SK-N-SH treated with all-trans-retinoic acid at 6 μM for 48 hours (cell line): ENCODE results near the gene RGMB.
A peak's percentile ranks its signal among the peaks of the same experiment; 100 is the strongest.

Experiments used
- ATAC-seq: fragments of 200-7000 bp; cut with Tn5 transposase; 3 replicates; pipeline ENCODE4 v1.9.1; 2020; ENCODE audit warnings: mild to moderate bottlenecking, moderate library complexity
- ARNTL ChIP-seq: fragments of 450-650 bp; formaldehyde crosslinking; IDR thresholded peaks from 2 replicates; pipeline ENCODE4 v1.5.0; 2020; ENCODE audit warnings: low read depth, mild to moderate bottlenecking, moderate library complexity, borderline replicate concordance
- BACH2 ChIP-seq: fragments of 250-450 bp; sonication (Bioruptor Pico); IDR thresholded peaks from 2 replicates; pipeline ENCODE4 v1.9.0; 2021; ENCODE audit warnings: mild to moderate bottlenecking, borderline replicate concordance
- CSDC2 ChIP-seq: fragments of 250-450 bp; sonication (Bioruptor Pico); IDR thresholded peaks from 2 replicates; pipeline ENCODE4 v1.5.0; 2020; ENCODE audit warnings: mild to moderate bottlenecking, moderate library complexity
- CSRNP3 ChIP-seq: fragments of 250-450 bp; sonication (Bioruptor Pico); IDR thresholded peaks from 2 replicates; pipeline ENCODE4 v1.5.1; 2021; ENCODE audit warnings: mild to moderate bottlenecking, moderate library complexity
- ESRRG ChIP-seq: fragments of 250-450 bp; sonication (Bioruptor Pico); IDR thresholded peaks from 2 replicates; pipeline ENCODE4 v1.6.1; 2021; ENCODE audit warnings: mild to moderate bottlenecking
- ISL1 ChIP-seq: fragments of 250-450 bp; sonication (Bioruptor Pico); IDR thresholded peaks from 2 replicates; pipeline ENCODE4 v2.1.2; 2022; ENCODE audit warnings: mild to moderate bottlenecking, moderate library complexity
- OSR1 ChIP-seq: fragments of 250-450 bp; sonication (Bioruptor Pico); IDR thresholded peaks from 2 replicates; pipeline ENCODE4 v1.8.0; 2022; ENCODE audit warnings: moderate library complexity, mild to moderate bottlenecking, inconsistent platforms
- PATZ1 ChIP-seq: fragments of 250-450 bp; sonication (Bioruptor Pico); IDR thresholded peaks from 2 replicates; pipeline ENCODE4 v1.8.0; 2020; ENCODE audit warnings: mild to moderate bottlenecking, moderate library complexity, borderline replicate concordance
- POU6F1 ChIP-seq: fragments of 250-450 bp; sonication (Bioruptor Pico); IDR thresholded peaks from 2 replicates; pipeline ENCODE4 v1.8.0; 2021; ENCODE audit warnings: low read depth, mild to moderate bottlenecking, moderate library complexity, borderline replicate concordance
- PPARA ChIP-seq: fragments of 250-450 bp; sonication (Bioruptor Pico); IDR thresholded peaks from 2 replicates; pipeline ENCODE4 v1.5.0; 2020; ENCODE audit warnings: mild to moderate bottlenecking, borderline replicate concordance
- RARB ChIP-seq: fragments of 250-450 bp; sonication (Bioruptor Pico); IDR thresholded peaks from 2 replicates; pipeline ENCODE4 v1.8.0; 2021; ENCODE audit warnings: mild to moderate bottlenecking, moderate library complexity
- TCF4 ChIP-seq: fragments of 250-450 bp; sonication (Bioruptor Pico); IDR thresholded peaks from 2 replicates; pipeline ENCODE4 v1.8.0; 2021; ENCODE audit warnings: mild to moderate bottlenecking, moderate library complexity, borderline replicate concordance
- TOX ChIP-seq: fragments of 250-450 bp; sonication (Bioruptor Pico); IDR thresholded peaks from 2 replicates; pipeline ENCODE4 v1.8.0; 2021; ENCODE audit warnings: mild to moderate bottlenecking, moderate library complexity, borderline replicate concordance
- ZC3H10 ChIP-seq: fragments of 250-450 bp; sonication (Bioruptor Pico); IDR thresholded peaks from 2 replicates; pipeline ENCODE4 v1.5.1; 2021; ENCODE audit warnings: mild to moderate bottlenecking, moderate library complexity
- ZFP3 ChIP-seq: fragments of 250-450 bp; sonication (Bioruptor Pico); IDR thresholded peaks from 2 replicates; pipeline ENCODE4 v1.5.0; 2020; ENCODE audit warnings: mild to moderate bottlenecking, moderate library complexity
- ZFP30 ChIP-seq: fragments of 450-650 bp; formaldehyde crosslinking; IDR thresholded peaks from 2 replicates; pipeline ENCODE4 v1.5.0; 2022; ENCODE audit warnings: mild to moderate bottlenecking, moderate library complexity
- ZNF565 ChIP-seq: fragments of 450-650 bp; formaldehyde crosslinking; conservative IDR thresholded peaks from 2 replicates; pipeline ENCODE4 v1.5.0; 2020; ENCODE audit warnings: low read depth, mild to moderate bottlenecking, moderate library complexity
- ZNF70 ChIP-seq: fragments of 450-650 bp; formaldehyde crosslinking; IDR thresholded peaks from 2 replicates; pipeline ENCODE4 v1.5.0; 2020; ENCODE audit warnings: mild to moderate bottlenecking, moderate library complexity
- ZNF8 ChIP-seq: fragments of 450-650 bp; formaldehyde crosslinking; IDR thresholded peaks from 2 replicates; pipeline ENCODE4 v1.5.0; 2020; ENCODE audit warnings: mild to moderate bottlenecking, moderate library complexity
- TF ChIP-seq, protein P1 (sequence below): fragments of 250-450 bp; sonication (Bioruptor Pico); IDR thresholded peaks from 2 replicates; pipeline ENCODE4 v1.5.0; 2020; ENCODE audit warnings: mild to moderate bottlenecking, moderate library complexity
- TF ChIP-seq, protein P2 (sequence below): fragments of 250-450 bp; sonication (Bioruptor Pico); IDR thresholded peaks from 2 replicates; pipeline ENCODE4 v1.5.1; 2020; ENCODE audit warnings: low read depth, mild to moderate bottlenecking, moderate library complexity

RGMB gene

GRCh38 chr5:98786191-98786853 is 12.9 kb downstream of the RGMB start:
- peak; percentile 27 for ATAC-seq
- no peak for TF ChIP-seq POU6F1
- no peak for TF ChIP-seq RARB (CRISPR knock-in tag)
- TF ChIP-seq ZNF70 (CRISPR knock-in tag), result no peak
- TF ChIP-seq, all 23 proteins: peak for 0

GRCh38 chr5:98787131-98787719 is 13.8 kb downstream of the RGMB start:
- ATAC-seq, result no peak
- TF ChIP-seq PATZ1 (CRISPR knock-in tag) (no peak), ZC3H10 (CRISPR knock-in tag) (no peak), PPARA (CRISPR knock-in tag) (no peak), ESRRG (CRISPR knock-in tag) (no peak), CSRNP3 (CRISPR knock-in tag) (no peak), ZNF8 (CRISPR knock-in tag) (no peak), TOX (CRISPR knock-in tag) (no peak), ZFP30 (CRISPR knock-in tag) (no peak), ZFP3 (no peak), RARB (CRISPR knock-in tag) (no peak), TCF4 (CRISPR knock-in tag) (no peak), OSR1 (CRISPR knock-in tag) (no peak), ISL1 (CRISPR knock-in tag) (no peak), CSDC2 (CRISPR knock-in tag) (no peak), BACH2 (CRISPR knock-in tag) (no peak), POU6F1 (no peak), ZNF565 (CRISPR knock-in tag) (no peak), ARNTL (CRISPR knock-in tag) (no peak)
- TF ChIP-seq, protein P1, sequence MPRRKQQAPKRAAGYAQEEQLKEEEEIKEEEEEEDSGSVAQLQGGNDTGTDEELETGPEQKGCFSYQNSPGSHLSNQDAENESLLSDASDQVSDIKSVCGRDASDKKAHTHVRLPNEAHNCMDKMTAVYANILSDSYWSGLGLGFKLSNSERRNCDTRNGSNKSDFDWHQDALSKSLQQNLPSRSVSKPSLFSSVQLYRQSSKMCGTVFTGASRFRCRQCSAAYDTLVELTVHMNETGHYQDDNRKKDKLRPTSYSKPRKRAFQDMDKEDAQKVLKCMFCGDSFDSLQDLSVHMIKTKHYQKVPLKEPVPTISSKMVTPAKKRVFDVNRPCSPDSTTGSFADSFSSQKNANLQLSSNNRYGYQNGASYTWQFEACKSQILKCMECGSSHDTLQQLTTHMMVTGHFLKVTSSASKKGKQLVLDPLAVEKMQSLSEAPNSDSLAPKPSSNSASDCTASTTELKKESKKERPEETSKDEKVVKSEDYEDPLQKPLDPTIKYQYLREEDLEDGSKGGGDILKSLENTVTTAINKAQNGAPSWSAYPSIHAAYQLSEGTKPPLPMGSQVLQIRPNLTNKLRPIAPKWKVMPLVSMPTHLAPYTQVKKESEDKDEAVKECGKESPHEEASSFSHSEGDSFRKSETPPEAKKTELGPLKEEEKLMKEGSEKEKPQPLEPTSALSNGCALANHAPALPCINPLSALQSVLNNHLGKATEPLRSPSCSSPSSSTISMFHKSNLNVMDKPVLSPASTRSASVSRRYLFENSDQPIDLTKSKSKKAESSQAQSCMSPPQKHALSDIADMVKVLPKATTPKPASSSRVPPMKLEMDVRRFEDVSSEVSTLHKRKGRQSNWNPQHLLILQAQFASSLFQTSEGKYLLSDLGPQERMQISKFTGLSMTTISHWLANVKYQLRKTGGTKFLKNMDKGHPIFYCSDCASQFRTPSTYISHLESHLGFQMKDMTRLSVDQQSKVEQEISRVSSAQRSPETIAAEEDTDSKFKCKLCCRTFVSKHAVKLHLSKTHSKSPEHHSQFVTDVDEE (CRISPR knock-in tag), result no peak
- TF ChIP-seq, protein P2, sequence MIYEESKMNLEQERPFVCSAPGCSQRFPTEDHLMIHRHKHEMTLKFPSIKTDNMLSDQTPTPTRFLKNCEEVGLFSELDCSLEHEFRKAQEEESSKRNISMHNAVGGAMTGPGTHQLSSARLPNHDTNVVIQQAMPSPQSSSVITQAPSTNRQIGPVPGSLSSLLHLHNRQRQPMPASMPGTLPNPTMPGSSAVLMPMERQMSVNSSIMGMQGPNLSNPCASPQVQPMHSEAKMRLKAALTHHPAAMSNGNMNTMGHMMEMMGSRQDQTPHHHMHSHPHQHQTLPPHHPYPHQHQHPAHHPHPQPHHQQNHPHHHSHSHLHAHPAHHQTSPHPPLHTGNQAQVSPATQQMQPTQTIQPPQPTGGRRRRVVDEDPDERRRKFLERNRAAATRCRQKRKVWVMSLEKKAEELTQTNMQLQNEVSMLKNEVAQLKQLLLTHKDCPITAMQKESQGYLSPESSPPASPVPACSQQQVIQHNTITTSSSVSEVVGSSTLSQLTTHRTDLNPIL (CRISPR knock-in tag), result no peak
